Kidney epithelial cell (primary cell): ENCODE results near the gene UQCRQ. TPM values are rescaled to one million over a fixed set of nuclear protein-coding genes. Genes with fewer than 3 reads are reported as not detected.

ENCODE experiments used
- DNase-seq: peaks from one replicate; pipeline ENCODE4 v3.0.0-alpha.2; 2010; ENCODE audit warnings: low read depth
- H3K27me3 ChIP-seq: 2 replicates; pipeline ENCODE4 v1.6.0; 2011; ENCODE audit warnings: low read length; ENCODE audit not compliant: control insufficient read depth, insufficient read depth
- H3K36me3 ChIP-seq: 2 replicates; pipeline ENCODE4 v1.5.1; 2011; ENCODE audit warnings: low read length; ENCODE audit not compliant: control insufficient read depth, insufficient read depth
- H3K4me3 ChIP-seq: 2 replicates; pipeline ENCODE4 v1.5.1; 2011; ENCODE audit warnings: low read depth, mild to moderate bottlenecking, control low read depth, low read length
- CTCF ChIP-seq: IDR thresholded peaks from 2 replicates; pipeline ENCODE4 v1.5.1; 2011; ENCODE audit warnings: mild to moderate bottlenecking, moderate library complexity, low read length, control low read depth, inconsistent platforms; ENCODE audit not compliant: insufficient read depth, poor library complexity, severe bottlenecking
- total RNA-seq: library from RNA; depleted of rRNA; stranded (reverse); fragments of >200 nt; gene quantifications from 2 replicates; pipeline ENCODE4 v1.2.3, GENCODE V29; 2015

Gene UQCRQ
- total RNA-seq, 1 donor from 2014 or later: 154 TPM

DNA sequence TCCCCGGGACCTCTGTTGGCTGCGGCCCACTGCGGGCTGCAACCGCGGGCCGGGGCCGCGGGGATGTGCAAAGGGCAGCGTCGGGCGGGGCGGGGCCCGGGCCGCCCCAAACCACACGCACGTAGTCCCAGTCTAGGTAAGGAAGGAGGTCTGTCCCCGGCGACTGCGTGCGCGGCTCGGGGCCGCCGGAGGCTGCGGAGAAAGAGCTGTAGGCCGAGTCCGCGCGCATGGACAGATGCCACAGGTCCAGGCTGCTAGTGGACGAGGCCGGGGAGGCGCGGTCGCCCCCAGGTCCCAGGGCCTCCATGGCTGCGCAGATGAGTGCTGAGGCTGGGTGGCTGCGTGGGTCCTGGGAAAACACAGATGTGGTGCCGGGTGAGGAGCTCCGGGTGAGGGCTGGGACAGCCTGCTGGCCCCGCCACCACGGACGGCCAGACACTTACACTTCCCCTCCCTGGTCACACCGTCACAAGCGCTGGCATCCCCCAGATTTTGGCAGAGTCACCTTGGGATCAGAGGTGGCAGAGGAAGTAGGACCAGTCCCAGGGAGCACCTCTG, 40.5 kb upstream of the UQCRQ start:
- Histone ChIP-seq H3K4me3 (no peak overlapping the region), H3K27me3 (peaks cover 2% of the 10 kb centered on the region), H3K36me3 (no peaks in the 10 kb centered on the region)
- TF ChIP-seq CTCF: no peak
- no peak for DNase-seq

DNA sequence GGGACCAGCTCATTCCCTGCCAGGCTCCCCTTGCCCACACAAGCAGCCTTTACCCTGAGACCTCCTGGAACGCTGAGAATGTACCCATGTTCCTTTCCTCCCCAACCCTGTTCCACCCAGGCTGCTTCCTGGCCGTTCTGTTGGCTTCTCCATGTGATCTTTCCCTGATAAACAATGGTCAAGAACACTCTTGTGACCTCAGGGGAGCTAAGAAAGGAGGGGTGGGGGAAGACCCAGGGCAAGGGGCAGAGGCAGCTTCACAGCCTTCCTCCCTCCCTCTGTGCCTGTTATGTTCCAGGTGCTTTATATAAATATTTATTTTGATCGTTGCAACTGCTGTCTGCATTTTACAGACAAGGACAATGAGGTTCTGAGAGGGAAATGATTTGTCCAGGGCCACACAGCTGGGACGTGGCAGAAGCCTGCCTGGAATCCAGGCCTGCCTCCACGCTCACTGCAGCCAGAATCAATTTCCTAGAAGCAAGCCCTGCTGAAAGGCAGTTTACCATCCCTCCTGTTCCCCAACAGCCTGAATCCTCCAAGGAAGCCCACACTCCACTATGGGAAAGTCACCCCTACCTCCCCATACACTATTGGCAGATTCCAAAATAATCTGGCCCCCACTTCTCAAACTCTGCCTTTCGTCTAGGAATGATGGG, 39.9 kb upstream of the UQCRQ start:
- Histone ChIP-seq H3K27me3 (peaks cover 2% of the 10 kb centered on the region), H3K36me3 (no peaks in the 10 kb centered on the region), H3K4me3 (no peak overlapping the region)
- no peak for DNase-seq
- no peak for TF ChIP-seq CTCF

- no peak for TF ChIP-seq CTCF
- Histone ChIP-seq H3K36me3 (no peaks in the 10 kb centered on the region), H3K27me3 (peaks cover 2% of the 10 kb centered on the region), H3K4me3 (no peak overlapping the region)
- DNase-seq: no peak
Observed at GRCh38 chr5:132827943-132828673, 38.3 kb upstream of the UQCRQ start.

DNA sequence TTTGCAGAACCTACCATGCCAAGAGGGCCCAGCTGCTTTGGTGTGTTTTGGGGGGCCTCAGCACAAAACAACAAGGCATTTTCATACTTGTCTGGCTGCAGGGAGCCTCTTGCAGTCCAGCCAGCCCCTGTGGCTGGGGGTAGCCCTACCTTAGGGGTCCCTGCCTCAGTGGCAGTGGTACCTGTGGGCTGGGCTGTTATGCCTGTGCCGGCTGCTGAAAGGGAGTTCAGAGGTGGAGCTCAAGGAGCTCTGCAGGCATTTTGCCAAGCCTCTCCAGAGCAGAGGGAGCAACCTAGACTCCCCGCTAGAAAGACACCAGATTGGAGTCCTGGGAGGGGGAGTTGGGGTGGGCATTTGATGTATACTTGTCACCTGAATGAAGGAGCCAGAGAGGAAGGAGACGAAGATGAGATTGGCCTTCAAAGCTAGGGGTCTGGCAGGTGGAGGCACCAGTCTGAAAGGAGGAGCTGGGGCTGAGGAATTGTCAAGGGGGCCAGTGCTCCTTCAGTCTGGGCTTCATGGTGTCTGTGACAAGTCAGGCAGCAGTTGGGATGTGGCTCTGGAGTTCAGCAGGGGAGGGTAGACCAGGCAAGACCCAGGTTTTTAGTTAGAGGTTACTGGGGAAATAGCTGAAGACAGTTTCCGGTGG, 37.5 kb upstream of the UQCRQ start:
- no peaks in the 10 kb centered on the region for H3K36me3 ChIP-seq

More for the DNA sequence above, 37.5 kb upstream of the UQCRQ start:
- no peak for TF ChIP-seq CTCF
- H3K27me3 ChIP-seq: peaks cover 2% of the 10 kb centered on the region
- no peak overlapping the region for H3K4me3 ChIP-seq
- no peak for DNase-seq
